B cell (primary cell): ENCODE measurements around the gene KRTCAP2. TPM values are rescaled to one million over a fixed set of nuclear protein-coding genes. Genes with fewer than 3 reads are reported as not detected.

ENCODE experiments used
- ATAC-seq: fragments of 200-7000 bp; cut with Tn5 transposase; one replicate; pipeline ENCODE4 v1.10.0; 2021; ENCODE audit warnings: low read depth, mild to moderate bottlenecking, moderate number of reproducible peaks, moderate library complexity
- CTCF ChIA-PET: fragments of 350-600 bp; sonication (Branson Sonifier 250); formaldehyde crosslinking; loops from one replicate; lab custom pipeline; 2021; ENCODE audit warnings: antibody characterized with exemption, inconsistent platforms; lab: Charles Lee
- POLR2A ChIA-PET: fragments of 350-600 bp; sonication (Branson Sonifier 250); formaldehyde crosslinking; loops from one replicate; lab custom pipeline; 2021; ENCODE audit warnings: antibody characterized with exemption; lab: Charles Lee
- DNase-seq: peaks from one replicate; pipeline ENCODE4 v3.0.0; 2013
- H2AFZ ChIP-seq: 2 replicates; pipeline ENCODE4 v1.6.1; 2012; ENCODE audit warnings: mild to moderate bottlenecking, low read depth, low read length; ENCODE audit not compliant: insufficient read depth, poor library complexity, severe bottlenecking
- H3K27ac ChIP-seq, 2 donors: 1 replicate in 1 of 2; 2 replicates in 1 of 2; pipeline ENCODE4 v1.5.1; 2012 to 2013; ENCODE audit warnings: low read length in 2 of 2, mild to moderate bottlenecking in 2 of 2, moderate library complexity in 1 of 2
- H3K27me3 ChIP-seq, 4 experiments: fragments of 200-600 bp in 1 of 4; sonication (generic) in 1 of 4; replicated peaks in 1 of 4; 1 replicate in 2 of 4; 2 replicates in 2 of 4; pipeline versions ENCODE4 v1.6.1 to v1.7.0; 2013 to 2016; ENCODE audit warnings: low read length in 3 of 4, mild to moderate bottlenecking in 2 of 4, mixed read lengths in 1 of 4, moderate library complexity in 1 of 4; ENCODE audit not compliant: insufficient read depth in 4 of 4, control insufficient read depth in 3 of 4; ENCODE audit errors: control extremely low read depth in 1 of 4
- H3K36me3 ChIP-seq, 2 experiments: replicated peaks in 1 of 2; 1 replicate in 1 of 2; 2 replicates in 1 of 2; pipeline versions ENCODE4 v1.6.1 to v1.7.1; 2013; ENCODE audit warnings: low read length in 1 of 2; ENCODE audit not compliant: insufficient read depth in 2 of 2, control insufficient read depth in 1 of 2; ENCODE audit errors: control extremely low read depth in 1 of 2, extremely low read depth in 1 of 2
- H3K4me1 ChIP-seq, 2 donors: fragments of 200-600 bp in 1 of 2; sonication (generic) in 1 of 2; 1 replicate in 1 of 2; 2 replicates in 1 of 2; pipeline versions ENCODE4 v1.5.1 to v1.6.1; 2013 to 2017; ENCODE audit warnings: low read length in 2 of 2; ENCODE audit not compliant: control insufficient read depth in 2 of 2, insufficient read depth in 2 of 2
- H3K4me2 ChIP-seq: replicated peaks from 2 replicates; pipeline ENCODE3; 2012; ENCODE audit warnings: mild to moderate bottlenecking, low read depth, low read length; ENCODE audit not compliant: poor library complexity, severe bottlenecking
- H3K4me3 ChIP-seq, 5 experiments: fragments of 200-600 bp in 1 of 5; sonication (generic) in 1 of 5; 1 replicate in 3 of 5; 2 replicates in 2 of 5; pipeline versions ENCODE4 v1.5.1 to v1.7.0; 2011 to 2016; ENCODE audit warnings: low read length in 4 of 5, mild to moderate bottlenecking in 4 of 5, low read depth in 2 of 5, control low read depth in 1 of 5, moderate library complexity in 1 of 5; ENCODE audit not compliant: insufficient read depth in 1 of 5; ENCODE audit errors: control extremely low read depth in 1 of 5, extremely low read depth in 1 of 5
- H3K79me2 ChIP-seq: fragments of 200-600 bp; sonication (generic); one replicate; pipeline ENCODE4 v1.6.0; 2016; ENCODE audit warnings: low read length; ENCODE audit not compliant: control insufficient read depth, insufficient read depth
- H3K9ac ChIP-seq: fragments of 200-600 bp; sonication (generic); 2 replicates; pipeline ENCODE4 v1.6.1; 2017; ENCODE audit warnings: mild to moderate bottlenecking, low read length, moderate library complexity
- H3K9me3 ChIP-seq, 3 donors: one replicate each; pipeline versions ENCODE4 v1.6.1 to v1.7.1; 2013; ENCODE audit warnings: low read length in 2 of 3; ENCODE audit not compliant: control insufficient read depth in 2 of 3, insufficient read depth in 1 of 3; ENCODE audit errors: control extremely low read depth in 1 of 3
- H4K20me1 ChIP-seq: 2 replicates; pipeline ENCODE4 v1.6.0; 2012; ENCODE audit warnings: mild to moderate bottlenecking, low read length; ENCODE audit not compliant: insufficient read depth, control insufficient read depth, poor library complexity, severe bottlenecking
- H3K27ac Mint-ChIP-seq: one replicate; pipeline ENCODE4 v1.8.0; 2021; ENCODE audit warnings: mixed read lengths
- H3K27me3 Mint-ChIP-seq: one replicate; pipeline ENCODE4 v1.8.0; 2021; ENCODE audit warnings: mixed read lengths
- H3K4me1 Mint-ChIP-seq: one replicate; pipeline ENCODE4 v1.8.0; 2021; ENCODE audit warnings: mixed read lengths
- H3K4me3 Mint-ChIP-seq: one replicate; pipeline ENCODE4 v1.8.0; 2021; ENCODE audit warnings: mixed read lengths
- H3K9me3 Mint-ChIP-seq: one replicate; pipeline ENCODE4 v1.8.0; 2022; ENCODE audit warnings: mixed read lengths; ENCODE audit not compliant: insufficient read depth
- EZH2 ChIP-seq: IDR thresholded peaks from 2 replicates; pipeline ENCODE4 v1.6.1; 2012; ENCODE audit warnings: borderline replicate concordance, low read depth, mild to moderate bottlenecking, moderate library complexity, low read length; ENCODE audit not compliant: insufficient read depth, poor library complexity, severe bottlenecking
- WGBS: methylation state at CpG from one replicate; pipeline ENCODE4 v1.1.5; 2013; ENCODE audit warnings: missing lambda C conversion rate; ENCODE audit not compliant: insufficient coverage; 5-methylcytosine and 5-hydroxymethylcytosine counted together
- intact Hi-C: fragments of 100-400 bp; cut with micrococcal nuclease; formaldehyde crosslinking; loops from one replicate; pipeline ENCODE4 v1.10.0; 2022
- polyA plus RNA-seq: library from polyadenylated mRNA; depleted of rRNA; stranded (reverse); fragments of >200 nt; gene quantifications from 2 replicates; pipeline ENCODE4 v1.2.3, GENCODE V29; 2012
- total RNA-seq, 2 donors: library from RNA; stranded (reverse); fragments of 120-200 nt in 1 of 2; gene quantifications; 1 replicate in 1 of 2; 2 replicates in 1 of 2; pipeline versions ENCODE4 v1.2.3 to v1.2.4, GENCODE V29; 2013 to 2022
- TF ChIP-seq, protein P1 (sequence below): fragments of 200-600 bp; IDR thresholded peaks from one replicate; pipeline ENCODE4 v1.8.0; 2022; ENCODE audit warnings: antibody characterized with exemption, mild to moderate bottlenecking

Gene KRTCAP2
- total and polyA plus RNA-seq, 2 donors (not counting 1 experiment from before 2014, with no cell fraction given): 151 to 259 TPM

DNA sequence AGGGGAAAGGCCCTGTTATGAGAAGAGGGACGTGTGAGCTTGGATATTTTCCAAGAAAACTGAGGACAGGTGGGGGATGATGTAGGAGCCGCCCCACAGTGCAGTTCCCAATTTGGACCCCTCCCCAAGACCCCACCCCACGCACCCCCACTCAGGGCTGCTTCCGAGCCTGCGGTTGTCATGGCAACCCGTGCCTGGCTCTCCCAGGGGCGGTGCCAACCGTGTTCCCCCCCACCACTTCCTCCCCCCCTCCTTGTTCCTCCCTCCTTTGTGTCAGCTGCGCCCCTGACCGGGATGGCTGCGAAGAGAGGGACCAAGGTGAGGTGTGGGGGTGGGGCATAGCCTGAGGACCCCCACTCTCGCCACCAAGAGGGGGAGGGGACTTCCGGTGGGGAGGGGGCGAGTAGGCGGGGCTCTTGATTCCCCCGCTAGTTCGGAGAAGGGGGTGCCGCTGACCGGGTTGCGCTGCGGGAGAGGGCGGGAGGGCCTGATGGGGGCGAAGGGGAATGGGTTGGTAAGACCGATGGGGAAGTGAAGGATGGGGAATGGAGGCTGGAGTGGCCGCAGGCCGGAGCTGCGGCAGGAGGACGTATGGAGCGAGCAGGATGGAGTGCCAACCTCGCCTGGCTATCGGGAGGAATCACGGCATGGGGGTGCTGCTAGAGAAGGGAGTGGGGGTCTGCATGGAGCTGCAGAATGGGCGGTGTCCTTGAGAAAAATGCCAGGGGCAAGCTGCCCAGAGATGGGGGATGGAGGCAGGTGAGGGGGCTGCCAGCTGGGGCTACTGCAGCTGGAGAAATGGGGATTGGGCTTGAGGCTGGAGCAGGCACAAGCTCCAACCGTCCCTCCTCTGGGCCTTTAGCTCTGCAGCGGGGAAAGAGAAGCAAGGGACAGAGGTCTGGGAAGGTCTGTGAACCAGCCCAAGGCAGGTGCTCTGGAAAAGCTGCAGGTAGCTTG is 1.5 kb upstream of the KRTCAP2 start:
- Histone ChIP-seq H3K27ac (no peak overlapping the region), H3K79me2 (peaks cover 33% of the 10 kb centered on the region), H3K9me3 (no peaks in the 10 kb centered on the region), H2AFZ (peak overlapping the region; percentile 97), H3K4me3 (peak overlapping the region; percentile 2 to 95 (median 73)), H4K20me1 (no peaks in the 10 kb centered on the region), H3K36me3 (peaks cover 0 to 11% of the 10 kb centered on the region in 2 experiments), H3K9ac (peak overlapping the region; percentile 91), H3K4me2 (peak overlapping the region; percentile 78), H3K4me1 (peaks cover 24 to 33% of the 10 kb centered on the region in 2 donors), H3K27me3 (no peaks in the 10 kb centered on the region)
- intact Hi-C loops: loop anchor here (5.0 kb wide), 2 partner anchors 68 to 202 kb away; partner anchors contain the start of genes CKS1B and SHC1
- ATAC-seq: no peak
- DNase-seq: peak; percentile 67
- no peaks in the 10 kb centered on the region for H3K27me3 Mint-ChIP-seq
- TF ChIP-seq, protein P1, sequence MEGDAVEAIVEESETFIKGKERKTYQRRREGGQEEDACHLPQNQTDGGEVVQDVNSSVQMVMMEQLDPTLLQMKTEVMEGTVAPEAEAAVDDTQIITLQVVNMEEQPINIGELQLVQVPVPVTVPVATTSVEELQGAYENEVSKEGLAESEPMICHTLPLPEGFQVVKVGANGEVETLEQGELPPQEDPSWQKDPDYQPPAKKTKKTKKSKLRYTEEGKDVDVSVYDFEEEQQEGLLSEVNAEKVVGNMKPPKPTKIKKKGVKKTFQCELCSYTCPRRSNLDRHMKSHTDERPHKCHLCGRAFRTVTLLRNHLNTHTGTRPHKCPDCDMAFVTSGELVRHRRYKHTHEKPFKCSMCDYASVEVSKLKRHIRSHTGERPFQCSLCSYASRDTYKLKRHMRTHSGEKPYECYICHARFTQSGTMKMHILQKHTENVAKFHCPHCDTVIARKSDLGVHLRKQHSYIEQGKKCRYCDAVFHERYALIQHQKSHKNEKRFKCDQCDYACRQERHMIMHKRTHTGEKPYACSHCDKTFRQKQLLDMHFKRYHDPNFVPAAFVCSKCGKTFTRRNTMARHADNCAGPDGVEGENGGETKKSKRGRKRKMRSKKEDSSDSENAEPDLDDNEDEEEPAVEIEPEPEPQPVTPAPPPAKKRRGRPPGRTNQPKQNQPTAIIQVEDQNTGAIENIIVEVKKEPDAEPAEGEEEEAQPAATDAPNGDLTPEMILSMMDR: no peak
- no peak for TF ChIP-seq EZH2
- ChIA-PET POLR2A (interaction anchor here (0.7 to 2.4 kb wide), 4 partner anchors 10 to 53 kb away, joined by 4 to 15 read pairs (median 8); no protein-coding TSS in a partner anchor), CTCF (interaction anchor here (0.7 to 12.7 kb wide), 19 partner anchors 10 to 356 kb away, joined by 3 to 196 read pairs (median 4); partner anchors contain the start of genes EFNA3, MTX1 and THBS3)
- peaks cover 35% of the 10 kb centered on the region for H3K4me1 Mint-ChIP-seq
- peak overlapping the region; percentile 97 for H3K4me3 Mint-ChIP-seq
- peak overlapping the region; percentile 76 for H3K27ac Mint-ChIP-seq
- 14% methylated on average over 23 of the region's 35 CpGs for WGBS
- no peaks in the 10 kb centered on the region for H3K9me3 Mint-ChIP-seq
